ENCODE results near the gene PTPN3. TPM values are rescaled to one million over a fixed set of nuclear protein-coding genes. Genes with fewer than 3 reads are reported as not detected.

PTPN3 gene
- total and polyA plus RNA-seq, 9 of the 15 experiments (the other 6 are each of a cell fraction or from before 2014, with no cell fraction given): 0.02 TPM; not detected in 8

GRCh38 chr9:109454601-109455155, 43.4 kb downstream of the PTPN3 start:
- no peaks in the 10 kb centered on the region for H3K9me3 ChIP-seq (replicated peaks; ENCODE audit: control insufficient read depth, insufficient read depth, low read depth, low read length)
- CTCF ChIA-PET (ENCODE audit: low intra/inter-chr PET ratio): interaction anchor here (0.5 kb wide), 1 partner anchor 55 kb away, joined by 3 read pairs; no protein-coding TSS in a partner anchor
- FAIRE-seq (no peak), ATAC-seq (no peak), DNase-seq (ENCODE audit: extremely low read depth in 1 of 4, low spot score in 3 of 4) (no peak)
- H3K4me3 ChIP-seq: no peak overlapping the region
- H3K4me1 ChIP-seq (replicated peaks in 1 of 2; ENCODE audit: control insufficient read depth in 2 of 2, insufficient read depth in 2 of 2, low read length in 2 of 2): no peaks in the 10 kb centered on the region
- no peaks in the 10 kb centered on the region for H4K20me1 ChIP-seq (replicated peaks; ENCODE audit: control insufficient read depth, insufficient read depth, low read length)
- no peaks in the 10 kb centered on the region for H3K9me1 ChIP-seq (ENCODE audit: control insufficient read depth, insufficient read depth, low read length)
- H3K79me2 ChIP-seq (ENCODE audit: control insufficient read depth, insufficient read depth, low read length): no peaks in the 10 kb centered on the region
- TF ChIP-seq ZBTB12 (CRISPR knock-in tag; IDR thresholded peaks at IDR 0.05): no peak
- no peak for TF ChIP-seq CREM (IDR thresholded peaks at IDR 0.05; ENCODE audit: low read depth)
- TF ChIP-seq FOXM1 (IDR thresholded peaks at IDR 0.05; ENCODE audit: low read depth): no peak
- TF ChIP-seq FOXM1 (CRISPR knock-in tag; IDR thresholded peaks at IDR 0.05; ENCODE audit: low read depth): no peak
- no peak for TF ChIP-seq HDAC3 (IDR thresholded peaks at IDR 0.05; ENCODE audit: borderline replicate concordance, partially characterized antibody)
- no peak for TF ChIP-seq POLR3G (IDR thresholded peaks at IDR 0.05; ENCODE audit: extremely low read depth, insufficient read length, insufficient replicate concordance)
- no peak for TF ChIP-seq PTTG1 (tag; IDR thresholded peaks at IDR 0.05; ENCODE audit: low read depth)
- no peak for TF ChIP-seq U2AF1 (optimal IDR thresholded peaks at IDR 0.05; ENCODE audit: low read depth, low read length)
- no peak for TF ChIP-seq ZNF217 (CRISPR knock-in tag; IDR thresholded peaks at IDR 0.05)
- TF ChIP-seq KHSRP (IDR thresholded peaks at IDR 0.05): no peak
- TF ChIP-seq ZNF354B (CRISPR knock-in tag; IDR thresholded peaks at IDR 0.05): no peak
- TF ChIP-seq POLR2H (tag; IDR thresholded peaks at IDR 0.05; ENCODE audit: low read depth): no peak
- no peak for TF ChIP-seq NR1H2 (CRISPR knock-in tag; IDR thresholded peaks at IDR 0.05)
- no peak for TF ChIP-seq MLX (CRISPR knock-in tag; conservative IDR thresholded peaks at IDR 0.05)
- no peak for TF ChIP-seq TCF7 (IDR thresholded peaks at IDR 0.05; ENCODE audit: borderline replicate concordance)
- in situ Hi-C loops (cut with MboI) (no loop called here), intact Hi-C loops (cut with micrococcal nuclease) (no loop called here)
- H3K36me3 ChIP-seq (ENCODE audit: control insufficient read depth, insufficient read depth, low read length): no peaks in the 10 kb centered on the region
- no peak overlapping the region for H3K9ac ChIP-seq (ENCODE audit: insufficient read depth in 1 of 2, low read depth in 2 of 2, low read length in 2 of 2)
- POLR2A ChIA-PET: no interaction called here
- BruUV-seq (replicated peaks): no TSS peak
- H3K27me3 ChIP-seq (ENCODE audit: control insufficient read depth in 2 of 2, insufficient read depth in 2 of 2, low read length in 2 of 2): peaks cover 10 to 38% of the 10 kb centered on the region in 2 experiments; a peak in 3 of 5 replicates
- WGBS (ENCODE audit: insufficient coverage, low coverage, missing lambda C conversion rate): 3% methylated on average over 5 of the region's 5 CpGs
- no peak overlapping the region for H3K27ac ChIP-seq (ENCODE audit: extremely low read depth, low read depth, low read length)
- no peak overlapping the region for H2AFZ ChIP-seq (ENCODE audit: low read depth, low read length)
- no peak overlapping the region for H3K4me2 ChIP-seq (ENCODE audit: insufficient read depth, low read length)
